Chondrocyte (in vitro differentiated cells): ENCODE data around the gene KCNH2. TPM values are rescaled to one million over a fixed set of nuclear protein-coding genes. Genes with fewer than 3 reads are reported as not detected.

ENCODE experiments used
- DNase-seq: peaks from one replicate; pipeline ENCODE4 v3.0.0; 2021; ENCODE audit warnings: mixed read lengths, low spot score
- H3K27ac Mint-ChIP-seq: one replicate; pipeline ENCODE4 v1.8.0; 2021; ENCODE audit warnings: mild to moderate bottlenecking, moderate library complexity, mixed read lengths; ENCODE audit not compliant: unreplicated experiment
- H3K27me3 Mint-ChIP-seq: 2 replicates; pipeline ENCODE4 v1.8.0; 2021; ENCODE audit warnings: low read depth, mixed read lengths
- H3K36me3 Mint-ChIP-seq: 2 replicates; pipeline ENCODE4 v1.8.0; 2021; ENCODE audit warnings: low read depth, mixed read lengths
- H3K4me1 Mint-ChIP-seq: 2 replicates; pipeline ENCODE4 v1.8.0; 2021; ENCODE audit warnings: low read depth, mild to moderate bottlenecking, mixed read lengths
- H3K4me3 Mint-ChIP-seq: one replicate; pipeline ENCODE4 v1.8.0; 2021; ENCODE audit warnings: mild to moderate bottlenecking, moderate library complexity, mixed read lengths; ENCODE audit not compliant: unreplicated experiment
- H3K9me3 Mint-ChIP-seq: 2 replicates; pipeline ENCODE4 v1.8.0; 2021; ENCODE audit warnings: low read depth, mixed read lengths
- CTCF ChIP-seq: fragments of 200-600 bp; sonication (generic); IDR thresholded peaks from 2 replicates; pipeline ENCODE4 v1.5.0; 2021; ENCODE audit warnings: antibody characterized with exemption, mild to moderate bottlenecking, moderate library complexity
- total RNA-seq: library from RNA; stranded (reverse); gene quantifications from 3 replicates; pipeline ENCODE4 v1.2.1, GENCODE V29; 2021

Gene KCNH2
- total RNA-seq, 1 donor from 2014 or later = 0.30 TPM

GRCh38 chr7:150927157-150927955 lies 50.8 kb downstream of the KCNH2 start:
- Mint-ChIP-seq H3K27ac (no peak overlapping the region), H3K36me3 (no peaks in the 10 kb centered on the region), H3K4me1 (no peaks in the 10 kb centered on the region), H3K4me3 (no peak overlapping the region), H3K27me3 (peaks cover 26% of the 10 kb centered on the region), H3K9me3 (no peaks in the 10 kb centered on the region)
- no peak for TF ChIP-seq CTCF
- no peak for DNase-seq

- no peaks in the 10 kb centered on the region for H3K4me1 Mint-ChIP-seq
- H3K9me3 Mint-ChIP-seq = no peaks in the 10 kb centered on the region
- H3K27me3 Mint-ChIP-seq = peaks cover 24% of the 10 kb centered on the region
- no peak for DNase-seq
- no peak overlapping the region for H3K4me3 Mint-ChIP-seq
- H3K27ac Mint-ChIP-seq = no peak overlapping the region
- H3K36me3 Mint-ChIP-seq = no peaks in the 10 kb centered on the region
- TF ChIP-seq CTCF = no peak
Measured at GRCh38 chr7:150926066-150926465, 52.1 kb downstream of the KCNH2 start.

- Mint-ChIP-seq H3K4me3 (no peak overlapping the region), H3K36me3 (no peaks in the 10 kb centered on the region), H3K27me3 (peaks cover 28% of the 10 kb centered on the region), H3K4me1 (no peaks in the 10 kb centered on the region), H3K27ac (no peak overlapping the region), H3K9me3 (no peaks in the 10 kb centered on the region)
- DNase-seq = no peak
- TF ChIP-seq CTCF = no peak
Measured at GRCh38 chr7:150924369-150924781, 53.7 kb downstream of the KCNH2 start.

- TF ChIP-seq CTCF = no peak
- Mint-ChIP-seq H3K4me3 (no peak overlapping the region), H3K4me1 (no peaks in the 10 kb centered on the region), H3K27ac (no peak overlapping the region), H3K9me3 (no peaks in the 10 kb centered on the region), H3K27me3 (peaks cover 32% of the 10 kb centered on the region), H3K36me3 (no peaks in the 10 kb centered on the region)
- DNase-seq = no peak
Measured at GRCh38 chr7:150923802-150924201, 54.3 kb downstream of the KCNH2 start.

- Mint-ChIP-seq H3K4me1 (no peaks in the 10 kb centered on the region), H3K27me3 (peaks cover 33% of the 10 kb centered on the region), H3K36me3 (no peaks in the 10 kb centered on the region), H3K27ac (no peak overlapping the region), H3K9me3 (no peaks in the 10 kb centered on the region), H3K4me3 (no peak overlapping the region)
- DNase-seq = no peak
- no peak for TF ChIP-seq CTCF
Measured at GRCh38 chr7:150923196-150923595, 54.9 kb downstream of the KCNH2 start.
